Fibroblast of lung (primary cell): ENCODE measurements around the gene SCUBE3. TPM values are rescaled to one million over a fixed set of nuclear protein-coding genes. Genes with fewer than 3 reads are reported as not detected.

ENCODE experiments used
- DNase-seq, 2 donors: peaks; one replicate each; pipeline versions ENCODE4 v3.0.0 to v3.0.0-alpha.2; 2010; ENCODE audit warnings: low read depth in 2 of 2
- H2AFZ ChIP-seq: 2 replicates; pipeline ENCODE4 v1.5.1; 2012; ENCODE audit warnings: low read length, control low read depth, inconsistent platforms
- H3K27ac ChIP-seq: 2 replicates; pipeline ENCODE4 v1.5.1; 2011; ENCODE audit warnings: low read length, control low read depth; ENCODE audit not compliant: insufficient read depth
- H3K27me3 ChIP-seq: 2 replicates; pipeline ENCODE4 v1.5.1; 2011; ENCODE audit warnings: mild to moderate bottlenecking, low read length; ENCODE audit not compliant: control insufficient read depth, insufficient read depth
- H3K36me3 ChIP-seq: 2 replicates; pipeline ENCODE4 v1.5.1; 2011; ENCODE audit warnings: low read length; ENCODE audit not compliant: control insufficient read depth, insufficient read depth
- H3K4me1 ChIP-seq: 2 replicates; pipeline ENCODE4 v1.5.1; 2011; ENCODE audit warnings: low read length; ENCODE audit not compliant: control insufficient read depth, insufficient read depth; ENCODE audit errors: extremely low read depth
- H3K4me2 ChIP-seq: 2 replicates; pipeline ENCODE4 v1.5.1; 2011; ENCODE audit warnings: low read length, control low read depth; ENCODE audit not compliant: insufficient read depth; ENCODE audit errors: extremely low read depth
- H3K4me3 ChIP-seq, 4 experiments: fragments of 200-600 bp in 1 of 4; sonication (generic) in 1 of 4; replicated peaks in 1 of 4; 2 replicates each; pipeline ENCODE4 v1.5.1; 2011 to 2016; ENCODE audit warnings: low read length in 4 of 4, low read depth in 3 of 4, mild to moderate bottlenecking in 3 of 4, control low read depth in 2 of 4, inconsistent platforms in 1 of 4, mixed read lengths in 1 of 4; ENCODE audit not compliant: insufficient read depth in 1 of 4; ENCODE audit errors: control extremely low read depth in 1 of 4
- H3K79me2 ChIP-seq: 2 replicates; pipeline ENCODE4 v1.5.1; 2012; ENCODE audit warnings: mild to moderate bottlenecking, low read length, inconsistent platforms; ENCODE audit not compliant: control insufficient read depth, insufficient read depth
- H3K9ac ChIP-seq: 2 replicates; pipeline ENCODE4 v1.5.1; 2011; ENCODE audit warnings: mild to moderate bottlenecking, low read length, control low read depth; ENCODE audit not compliant: insufficient read depth
- H3K9me3 ChIP-seq: 2 replicates; pipeline ENCODE4 v1.5.1; 2012; ENCODE audit warnings: low read depth, low read length; ENCODE audit not compliant: control insufficient read depth, insufficient read depth
- H4K20me1 ChIP-seq: 2 replicates; pipeline ENCODE4 v1.5.1; 2011; ENCODE audit warnings: low read length; ENCODE audit not compliant: control insufficient read depth, insufficient read depth; ENCODE audit errors: extremely low read depth
- EZH2 ChIP-seq: IDR thresholded peaks from 2 replicates; pipeline ENCODE4 v1.5.1; 2012; ENCODE audit warnings: low read length, control low read depth, mild to moderate bottlenecking; ENCODE audit errors: missing control alignments
- polyA plus RNA-seq, 2 donors: library from polyadenylated mRNA; depleted of rRNA in 1 of 2; stranded (reverse) in 1 of 2; unstranded in 1 of 2; fragments of >200 nt; gene quantifications; 2 replicates each; pipeline ENCODE4 v1.2.1, GENCODE V29; 2011 to 2012; ENCODE audit warnings: missing spikeins in 1 of 2
- total RNA-seq: library from RNA; depleted of rRNA; stranded (reverse); fragments of >200 nt; gene quantifications from 2 replicates; pipeline ENCODE4 v1.2.1, GENCODE V29; 2014
- TF ChIP-seq, protein P1 (sequence below), 2 donors: IDR thresholded peaks in 1 of 2; conservative IDR thresholded peaks in 1 of 2; 1 replicate in 1 of 2; 2 replicates in 1 of 2; pipeline ENCODE4 v1.5.1; 2011 to 2012; ENCODE audit warnings: low read length in 2 of 2, control low read depth in 1 of 2, inconsistent platforms in 1 of 2, low read depth in 1 of 2, mild to moderate bottlenecking in 1 of 2

The SCUBE3 gene
- total and polyA plus RNA-seq, 2 donors (not counting 1 experiment from before 2014, with no cell fraction given): under 0.01 to 1.2 TPM

DNA sequence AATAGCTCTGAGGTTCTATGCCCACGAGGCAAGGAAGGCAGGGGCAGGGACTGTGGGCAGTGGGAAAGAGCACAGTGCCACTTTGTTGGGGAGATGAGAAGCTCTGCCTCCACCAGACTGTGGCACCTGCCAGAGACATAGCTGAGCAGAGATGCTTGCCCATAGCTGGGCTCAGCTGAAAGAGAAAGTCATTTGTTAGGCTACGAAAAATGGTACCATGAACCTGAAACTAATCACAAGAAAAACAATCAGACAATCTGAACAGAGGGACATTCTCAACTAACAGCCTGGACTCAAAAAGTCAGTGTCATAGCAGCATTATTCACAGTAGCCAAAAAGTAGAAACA is 39.7 kb upstream of the SCUBE3 start:
- H2AFZ ChIP-seq: no peak overlapping the region
- H3K9me3 ChIP-seq: no peaks in the 10 kb centered on the region
- no peak overlapping the region for H3K4me3 ChIP-seq
- peaks cover 10% of the 10 kb centered on the region for H3K4me1 ChIP-seq
- H3K27me3 ChIP-seq: no peaks in the 10 kb centered on the region
- DNase-seq: no peak
- H3K27ac ChIP-seq: no peak overlapping the region
- H3K4me2 ChIP-seq: no peak overlapping the region
- H3K79me2 ChIP-seq: no peaks in the 10 kb centered on the region
- no peaks in the 10 kb centered on the region for H4K20me1 ChIP-seq
- no peak overlapping the region for H3K9ac ChIP-seq
- no peak for TF ChIP-seq EZH2
- TF ChIP-seq, protein P1, sequence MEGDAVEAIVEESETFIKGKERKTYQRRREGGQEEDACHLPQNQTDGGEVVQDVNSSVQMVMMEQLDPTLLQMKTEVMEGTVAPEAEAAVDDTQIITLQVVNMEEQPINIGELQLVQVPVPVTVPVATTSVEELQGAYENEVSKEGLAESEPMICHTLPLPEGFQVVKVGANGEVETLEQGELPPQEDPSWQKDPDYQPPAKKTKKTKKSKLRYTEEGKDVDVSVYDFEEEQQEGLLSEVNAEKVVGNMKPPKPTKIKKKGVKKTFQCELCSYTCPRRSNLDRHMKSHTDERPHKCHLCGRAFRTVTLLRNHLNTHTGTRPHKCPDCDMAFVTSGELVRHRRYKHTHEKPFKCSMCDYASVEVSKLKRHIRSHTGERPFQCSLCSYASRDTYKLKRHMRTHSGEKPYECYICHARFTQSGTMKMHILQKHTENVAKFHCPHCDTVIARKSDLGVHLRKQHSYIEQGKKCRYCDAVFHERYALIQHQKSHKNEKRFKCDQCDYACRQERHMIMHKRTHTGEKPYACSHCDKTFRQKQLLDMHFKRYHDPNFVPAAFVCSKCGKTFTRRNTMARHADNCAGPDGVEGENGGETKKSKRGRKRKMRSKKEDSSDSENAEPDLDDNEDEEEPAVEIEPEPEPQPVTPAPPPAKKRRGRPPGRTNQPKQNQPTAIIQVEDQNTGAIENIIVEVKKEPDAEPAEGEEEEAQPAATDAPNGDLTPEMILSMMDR (conservative IDR thresholded peaks at IDR 0.05 in 1 of 2, IDR thresholded peaks at IDR 0.05 in 1 of 2; ENCODE audit: low read depth in 1 of 2, low read length in 2 of 2): no peak
- no peaks in the 10 kb centered on the region for H3K36me3 ChIP-seq

GRCh38 chr6:35174501-35174900 is 39.3 kb upstream of the SCUBE3 start:
- Histone ChIP-seq H3K27me3 (no peaks in the 10 kb centered on the region), H3K4me2 (no peak overlapping the region)

GRCh38 chr6:35176301-35177024 is 37.3 kb upstream of the SCUBE3 start:
- H3K27ac ChIP-seq: no peak overlapping the region
- no peaks in the 10 kb centered on the region for H3K79me2 ChIP-seq
- H3K9ac ChIP-seq: no peak overlapping the region
- TF ChIP-seq EZH2: no peak
- TF ChIP-seq, protein P1 (conservative IDR thresholded peaks at IDR 0.05 in 1 of 2, IDR thresholded peaks at IDR 0.05 in 1 of 2; ENCODE audit: low read depth in 1 of 2, low read length in 2 of 2): no peak
- H3K4me2 ChIP-seq: no peak overlapping the region
- no peaks in the 10 kb centered on the region for H3K9me3 ChIP-seq
- no peaks in the 10 kb centered on the region for H3K27me3 ChIP-seq
- no peak overlapping the region for H3K4me3 ChIP-seq
- no peaks in the 10 kb centered on the region for H3K36me3 ChIP-seq
- DNase-seq: no peak
- no peak overlapping the region for H2AFZ ChIP-seq
- no peaks in the 10 kb centered on the region for H3K4me1 ChIP-seq
- H4K20me1 ChIP-seq: no peaks in the 10 kb centered on the region

More at GRCh38 chr6:35174501-35174900, 39.3 kb upstream of the SCUBE3 start:
- H3K4me3 ChIP-seq: no peak overlapping the region
- H2AFZ ChIP-seq: no peak overlapping the region
- no peak for TF ChIP-seq EZH2
- TF ChIP-seq, protein P1 (conservative IDR thresholded peaks at IDR 0.05 in 1 of 2, IDR thresholded peaks at IDR 0.05 in 1 of 2; ENCODE audit: low read depth in 1 of 2, low read length in 2 of 2): no peak
- no peaks in the 10 kb centered on the region for H3K36me3 ChIP-seq
- H3K27ac ChIP-seq: no peak overlapping the region
- H3K9me3 ChIP-seq: no peaks in the 10 kb centered on the region
- H3K4me1 ChIP-seq: peaks cover 10% of the 10 kb centered on the region
- no peak for DNase-seq
- no peaks in the 10 kb centered on the region for H4K20me1 ChIP-seq
- H3K9ac ChIP-seq: no peak overlapping the region
- H3K79me2 ChIP-seq: no peaks in the 10 kb centered on the region
